HepG2 (cell line): ENCODE measurements around the gene SPAG9. TPM values are rescaled to one million over a fixed set of nuclear protein-coding genes. Genes with fewer than 3 reads are reported as not detected.

ENCODE experiments used
- ARNTL ChIP-seq: sonication (generic); formaldehyde crosslinking; IDR thresholded peaks from 2 replicates; pipeline ENCODE4 v1.4.0; 2020; ENCODE audit warnings: mild to moderate bottlenecking, missing genetic modification reagents
- GATAD2A ChIP-seq: IDR thresholded peaks from 2 replicates; pipeline ENCODE4 v1.6.1; 2016
- ISX ChIP-seq: sonication (generic); formaldehyde crosslinking; conservative IDR thresholded peaks from 2 replicates; pipeline ENCODE4 v1.5.0; 2020; ENCODE audit warnings: missing genetic modification reagents
- KLF16 ChIP-seq, 2 experiments: sonication (generic) in 1 of 2; formaldehyde crosslinking in 1 of 2; IDR thresholded peaks; 2 replicates each; pipeline versions ENCODE4 v1.6.1 to v1.8.0; 2016 to 2023; ENCODE audit warnings: missing genetic modification reagents in 2 of 2, missing compliant biosample characterization in 1 of 2
- MTA3 ChIP-seq: sonication (generic); formaldehyde crosslinking; IDR thresholded peaks from 2 replicates; pipeline ENCODE4 v1.4.0; 2020; ENCODE audit warnings: missing genetic modification reagents
- NFIC ChIP-seq: IDR thresholded peaks from 2 replicates; pipeline ENCODE4 v1.6.1; 2012; ENCODE audit warnings: mild to moderate bottlenecking, low read length, inconsistent platforms
- ZNF12 ChIP-seq: sonication (generic); formaldehyde crosslinking; IDR thresholded peaks from 2 replicates; pipeline ENCODE4 v1.5.0; 2020; ENCODE audit warnings: missing genetic modification reagents
- ZNF790 ChIP-seq: sonication (generic); formaldehyde crosslinking; IDR thresholded peaks from 2 replicates; pipeline ENCODE4 v1.8.0; 2022; ENCODE audit warnings: missing genetic modification reagents, mild to moderate bottlenecking, borderline replicate concordance
- ZNF879 ChIP-seq: sonication (generic); formaldehyde crosslinking; IDR thresholded peaks from 2 replicates; pipeline ENCODE4 v1.8.1; 2023; ENCODE audit warnings: missing genetic modification reagents
- polyA plus RNA-seq, 8 experiments: library from polyadenylated mRNA; depleted of rRNA in 3 of 8; stranded (reverse) in 7 of 8; unstranded in 1 of 8; fragments of >200 nt; fragmentation: Illumina TruSeq in 4 of 8; extraction: Trizol in 4 of 8; gene quantifications; 2 replicates each; pipeline versions ENCODE4 v1.2.1 to v1.2.3, GENCODE V29; 2011 to 2016; ENCODE audit warnings: low read depth in 4 of 8, missing spikeins in 1 of 8, mixed read lengths in 1 of 8; ENCODE audit not compliant: insufficient read depth in 1 of 8
- total RNA-seq, 5 experiments: library from RNA; depleted of rRNA; stranded (reverse); fragments of >200 nt; fragmentation: Illumina TruSeq; extraction: Trizol; gene quantifications; 2 replicates each; pipeline ENCODE4 v1.2.3, GENCODE V29; 2016; ENCODE audit warnings: low read depth in 1 of 5
- TF ChIP-seq, protein P1 (sequence below): IDR thresholded peaks from 2 replicates; pipeline ENCODE4 v1.6.1; 2016; ENCODE audit warnings: low read depth, missing genetic modification reagents, missing compliant biosample characterization
- TF ChIP-seq, protein P2 (sequence below): sonication (generic); formaldehyde crosslinking; IDR thresholded peaks from 2 replicates; pipeline ENCODE4 v1.4.0; 2020; ENCODE audit warnings: missing genetic modification reagents
- TF ChIP-seq, protein P3 (sequence below): sonication (generic); IDR thresholded peaks from 2 replicates; pipeline ENCODE4 v1.6.1; 2016; ENCODE audit warnings: low read depth, borderline replicate concordance
- TF ChIP-seq, protein P4 (sequence below): IDR thresholded peaks from 2 replicates; pipeline ENCODE4 v1.6.1; 2012; ENCODE audit warnings: inconsistent platforms
- TF ChIP-seq, protein P5 (sequence below), 2 experiments: IDR thresholded peaks; 2 replicates each; pipeline ENCODE4 v1.6.1; 2011 to 2012; ENCODE audit warnings: low read length in 2 of 2, borderline replicate concordance in 1 of 2, low read depth in 1 of 2, mild to moderate bottlenecking in 1 of 2, moderate library complexity in 1 of 2

Gene SPAG9
- total and polyA plus RNA-seq, 2 of the 13 experiments (the other 11 are each of a cell fraction or from before 2014, with no cell fraction given) = 43.2 to 78.6 TPM

DNA sequence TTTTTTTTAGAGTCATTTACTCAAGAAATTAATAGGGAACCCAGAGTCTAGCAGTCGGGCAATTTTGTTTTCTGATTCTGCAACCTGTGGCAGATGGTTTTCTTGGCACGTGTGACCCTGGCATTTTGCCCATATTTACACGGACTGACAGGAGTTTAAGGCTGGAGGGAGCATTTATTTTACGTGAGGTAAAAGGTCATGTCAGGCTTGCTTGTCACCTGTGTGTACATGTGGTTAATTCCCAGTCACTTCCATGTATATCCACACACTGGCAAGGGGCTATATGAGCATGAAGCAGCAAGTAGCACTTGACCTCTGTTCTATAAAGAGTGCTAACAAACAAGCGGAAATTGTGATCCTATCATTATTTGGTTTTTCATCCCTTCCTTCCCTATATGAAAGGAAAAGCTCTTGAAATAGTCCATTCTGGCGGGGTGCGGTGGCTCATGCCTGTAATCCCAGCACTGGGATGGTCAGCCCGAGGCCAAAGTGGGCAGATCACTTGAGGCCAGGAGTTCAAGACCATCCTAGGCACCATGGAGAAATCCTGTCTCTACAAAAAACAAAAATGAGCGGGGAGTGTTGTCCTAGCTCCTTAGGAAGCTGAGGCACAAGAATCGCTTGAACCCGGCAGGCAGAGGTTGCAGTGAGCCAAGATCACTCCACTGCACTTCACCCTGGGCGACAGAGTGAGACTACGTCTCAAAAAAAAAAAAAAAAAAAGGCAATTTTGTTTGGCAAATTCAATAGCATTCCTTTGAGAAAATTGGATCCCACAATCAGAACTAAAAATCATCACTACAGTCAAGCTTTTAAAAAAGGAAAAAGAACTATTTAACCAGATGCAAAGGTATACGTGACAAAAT lies 2.1 kb downstream of the SPAG9 start (continued):
- TF ChIP-seq, protein P1, sequence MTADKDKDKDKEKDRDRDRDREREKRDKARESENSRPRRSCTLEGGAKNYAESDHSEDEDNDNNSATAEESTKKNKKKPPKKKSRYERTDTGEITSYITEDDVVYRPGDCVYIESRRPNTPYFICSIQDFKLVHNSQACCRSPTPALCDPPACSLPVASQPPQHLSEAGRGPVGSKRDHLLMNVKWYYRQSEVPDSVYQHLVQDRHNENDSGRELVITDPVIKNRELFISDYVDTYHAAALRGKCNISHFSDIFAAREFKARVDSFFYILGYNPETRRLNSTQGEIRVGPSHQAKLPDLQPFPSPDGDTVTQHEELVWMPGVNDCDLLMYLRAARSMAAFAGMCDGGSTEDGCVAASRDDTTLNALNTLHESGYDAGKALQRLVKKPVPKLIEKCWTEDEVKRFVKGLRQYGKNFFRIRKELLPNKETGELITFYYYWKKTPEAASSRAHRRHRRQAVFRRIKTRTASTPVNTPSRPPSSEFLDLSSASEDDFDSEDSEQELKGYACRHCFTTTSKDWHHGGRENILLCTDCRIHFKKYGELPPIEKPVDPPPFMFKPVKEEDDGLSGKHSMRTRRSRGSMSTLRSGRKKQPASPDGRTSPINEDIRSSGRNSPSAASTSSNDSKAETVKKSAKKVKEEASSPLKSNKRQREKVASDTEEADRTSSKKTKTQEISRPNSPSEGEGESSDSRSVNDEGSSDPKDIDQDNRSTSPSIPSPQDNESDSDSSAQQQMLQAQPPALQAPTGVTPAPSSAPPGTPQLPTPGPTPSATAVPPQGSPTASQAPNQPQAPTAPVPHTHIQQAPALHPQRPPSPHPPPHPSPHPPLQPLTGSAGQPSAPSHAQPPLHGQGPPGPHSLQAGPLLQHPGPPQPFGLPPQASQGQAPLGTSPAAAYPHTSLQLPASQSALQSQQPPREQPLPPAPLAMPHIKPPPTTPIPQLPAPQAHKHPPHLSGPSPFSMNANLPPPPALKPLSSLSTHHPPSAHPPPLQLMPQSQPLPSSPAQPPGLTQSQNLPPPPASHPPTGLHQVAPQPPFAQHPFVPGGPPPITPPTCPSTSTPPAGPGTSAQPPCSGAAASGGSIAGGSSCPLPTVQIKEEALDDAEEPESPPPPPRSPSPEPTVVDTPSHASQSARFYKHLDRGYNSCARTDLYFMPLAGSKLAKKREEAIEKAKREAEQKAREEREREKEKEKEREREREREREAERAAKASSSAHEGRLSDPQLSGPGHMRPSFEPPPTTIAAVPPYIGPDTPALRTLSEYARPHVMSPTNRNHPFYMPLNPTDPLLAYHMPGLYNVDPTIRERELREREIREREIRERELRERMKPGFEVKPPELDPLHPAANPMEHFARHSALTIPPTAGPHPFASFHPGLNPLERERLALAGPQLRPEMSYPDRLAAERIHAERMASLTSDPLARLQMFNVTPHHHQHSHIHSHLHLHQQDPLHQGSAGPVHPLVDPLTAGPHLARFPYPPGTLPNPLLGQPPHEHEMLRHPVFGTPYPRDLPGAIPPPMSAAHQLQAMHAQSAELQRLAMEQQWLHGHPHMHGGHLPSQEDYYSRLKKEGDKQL (CRISPR knock-in tag) = peak; percentile 34; the same call in 1 of the 2 replicates
- TF ChIP-seq ZNF12 (peak; percentile 51; the same call in 1 of the 2 replicates), KLF16 (CRISPR knock-in tag; IDR thresholded peaks at IDR 0.05) (0 out of 4 replicates have a peak, but pooled peaks of 1 of the 2 experiments have one; percentile 36), ZNF790 (CRISPR knock-in tag) (no peak), ARNTL (CRISPR knock-in tag) (peak; percentile 95), MTA3 (CRISPR knock-in tag) (no peak), ISX (CRISPR knock-in tag) (no peak), NFIC (peak; percentile 88), GATAD2A (CRISPR knock-in tag) (0 out of 2 replicates have a peak, but pooled peaks have one; percentile 50), ZNF879 (CRISPR knock-in tag) (no peak)
- TF ChIP-seq, protein P2, sequence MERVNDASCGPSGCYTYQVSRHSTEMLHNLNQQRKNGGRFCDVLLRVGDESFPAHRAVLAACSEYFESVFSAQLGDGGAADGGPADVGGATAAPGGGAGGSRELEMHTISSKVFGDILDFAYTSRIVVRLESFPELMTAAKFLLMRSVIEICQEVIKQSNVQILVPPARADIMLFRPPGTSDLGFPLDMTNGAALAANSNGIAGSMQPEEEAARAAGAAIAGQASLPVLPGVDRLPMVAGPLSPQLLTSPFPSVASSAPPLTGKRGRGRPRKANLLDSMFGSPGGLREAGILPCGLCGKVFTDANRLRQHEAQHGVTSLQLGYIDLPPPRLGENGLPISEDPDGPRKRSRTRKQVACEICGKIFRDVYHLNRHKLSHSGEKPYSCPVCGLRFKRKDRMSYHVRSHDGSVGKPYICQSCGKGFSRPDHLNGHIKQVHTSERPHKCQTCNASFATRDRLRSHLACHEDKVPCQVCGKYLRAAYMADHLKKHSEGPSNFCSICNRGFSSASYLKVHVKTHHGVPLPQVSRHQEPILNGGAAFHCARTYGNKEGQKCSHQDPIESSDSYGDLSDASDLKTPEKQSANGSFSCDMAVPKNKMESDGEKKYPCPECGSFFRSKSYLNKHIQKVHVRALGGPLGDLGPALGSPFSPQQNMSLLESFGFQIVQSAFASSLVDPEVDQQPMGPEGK (CRISPR knock-in tag) = peak; percentile 45; the same call in 1 of the 2 replicates
- TF ChIP-seq, protein P3, sequence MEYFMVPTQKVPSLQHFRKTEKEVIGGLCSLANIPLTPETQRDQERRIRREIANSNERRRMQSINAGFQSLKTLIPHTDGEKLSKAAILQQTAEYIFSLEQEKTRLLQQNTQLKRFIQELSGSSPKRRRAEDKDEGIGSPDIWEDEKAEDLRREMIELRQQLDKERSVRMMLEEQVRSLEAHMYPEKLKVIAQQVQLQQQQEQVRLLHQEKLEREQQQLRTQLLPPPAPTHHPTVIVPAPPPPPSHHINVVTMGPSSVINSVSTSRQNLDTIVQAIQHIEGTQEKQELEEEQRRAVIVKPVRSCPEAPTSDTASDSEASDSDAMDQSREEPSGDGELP = peak; percentile 73; the same call in 1 of the 2 replicates
- TF ChIP-seq, protein P4, sequence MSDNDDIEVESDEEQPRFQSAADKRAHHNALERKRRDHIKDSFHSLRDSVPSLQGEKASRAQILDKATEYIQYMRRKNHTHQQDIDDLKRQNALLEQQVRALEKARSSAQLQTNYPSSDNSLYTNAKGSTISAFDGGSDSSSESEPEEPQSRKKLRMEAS = peak; percentile 80
- TF ChIP-seq, protein P5, sequence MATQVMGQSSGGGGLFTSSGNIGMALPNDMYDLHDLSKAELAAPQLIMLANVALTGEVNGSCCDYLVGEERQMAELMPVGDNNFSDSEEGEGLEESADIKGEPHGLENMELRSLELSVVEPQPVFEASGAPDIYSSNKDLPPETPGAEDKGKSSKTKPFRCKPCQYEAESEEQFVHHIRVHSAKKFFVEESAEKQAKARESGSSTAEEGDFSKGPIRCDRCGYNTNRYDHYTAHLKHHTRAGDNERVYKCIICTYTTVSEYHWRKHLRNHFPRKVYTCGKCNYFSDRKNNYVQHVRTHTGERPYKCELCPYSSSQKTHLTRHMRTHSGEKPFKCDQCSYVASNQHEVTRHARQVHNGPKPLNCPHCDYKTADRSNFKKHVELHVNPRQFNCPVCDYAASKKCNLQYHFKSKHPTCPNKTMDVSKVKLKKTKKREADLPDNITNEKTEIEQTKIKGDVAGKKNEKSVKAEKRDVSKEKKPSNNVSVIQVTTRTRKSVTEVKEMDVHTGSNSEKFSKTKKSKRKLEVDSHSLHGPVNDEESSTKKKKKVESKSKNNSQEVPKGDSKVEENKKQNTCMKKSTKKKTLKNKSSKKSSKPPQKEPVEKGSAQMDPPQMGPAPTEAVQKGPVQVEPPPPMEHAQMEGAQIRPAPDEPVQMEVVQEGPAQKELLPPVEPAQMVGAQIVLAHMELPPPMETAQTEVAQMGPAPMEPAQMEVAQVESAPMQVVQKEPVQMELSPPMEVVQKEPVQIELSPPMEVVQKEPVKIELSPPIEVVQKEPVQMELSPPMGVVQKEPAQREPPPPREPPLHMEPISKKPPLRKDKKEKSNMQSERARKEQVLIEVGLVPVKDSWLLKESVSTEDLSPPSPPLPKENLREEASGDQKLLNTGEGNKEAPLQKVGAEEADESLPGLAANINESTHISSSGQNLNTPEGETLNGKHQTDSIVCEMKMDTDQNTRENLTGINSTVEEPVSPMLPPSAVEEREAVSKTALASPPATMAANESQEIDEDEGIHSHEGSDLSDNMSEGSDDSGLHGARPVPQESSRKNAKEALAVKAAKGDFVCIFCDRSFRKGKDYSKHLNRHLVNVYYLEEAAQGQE (IDR thresholded peaks at IDR 0.05; ENCODE audit: borderline replicate concordance in 1 of 2, low read depth in 1 of 2, low read length in 2 of 2) = 0 out of 4 replicates have a peak, but pooled peaks of 1 of the 2 experiments have one; percentile 6
